Endodermal cell (in vitro differentiated cells): ENCODE data around the gene DNAJC6. TPM values are rescaled to one million over a fixed set of nuclear protein-coding genes. Genes with fewer than 3 reads are reported as not detected.

Experiments used
- DNase-seq: peaks from one replicate; pipeline ENCODE4 v3.0.0-alpha.2; 2017
- H3K27ac ChIP-seq: 2 replicates; pipeline ENCODE4 v1.5.1; 2013; ENCODE audit warnings: mild to moderate bottlenecking, low read depth, low read length, moderate library complexity
- H3K27me3 ChIP-seq: 2 replicates; pipeline ENCODE4 v1.6.1; 2013; ENCODE audit warnings: mild to moderate bottlenecking, low read length, moderate library complexity; ENCODE audit not compliant: insufficient read depth, control insufficient read depth, poor library complexity, severe bottlenecking
- H3K36me3 ChIP-seq: 2 replicates; pipeline ENCODE4 v1.7.0; 2013; ENCODE audit warnings: mild to moderate bottlenecking, low read length, moderate library complexity; ENCODE audit not compliant: control insufficient read depth, insufficient read depth
- H3K4me1 ChIP-seq: one replicate; pipeline ENCODE4 v1.7.0; 2013; ENCODE audit warnings: low read length; ENCODE audit not compliant: control insufficient read depth, insufficient read depth
- H3K4me3 ChIP-seq: 2 replicates; pipeline ENCODE4 v1.5.1; 2013; ENCODE audit warnings: mild to moderate bottlenecking, low read length, moderate library complexity
- H3K9ac ChIP-seq: 2 replicates; pipeline ENCODE4 v1.6.1; 2013; ENCODE audit warnings: mild to moderate bottlenecking, low read length, moderate library complexity; ENCODE audit not compliant: poor library complexity, severe bottlenecking; ENCODE audit errors: extremely low read depth
- H3K9me3 ChIP-seq: 2 replicates; pipeline ENCODE4 v1.6.1; 2013; ENCODE audit warnings: mild to moderate bottlenecking, low read length, moderate library complexity; ENCODE audit not compliant: control insufficient read depth
- H3K27ac Mint-ChIP-seq: 2 replicates; pipeline ENCODE4 v1.8.0; 2020; ENCODE audit warnings: mixed read lengths
- H3K27me3 Mint-ChIP-seq: 2 replicates; pipeline ENCODE4 v1.8.0; 2021; ENCODE audit warnings: mild to moderate bottlenecking, mixed read lengths; ENCODE audit not compliant: insufficient read depth
- H3K36me3 Mint-ChIP-seq: 2 replicates; pipeline ENCODE4 v1.8.0; 2020; ENCODE audit warnings: low read depth, mixed read lengths
- H3K4me1 Mint-ChIP-seq: 2 replicates; pipeline ENCODE4 v1.8.0; 2020; ENCODE audit warnings: mixed read lengths
- H3K4me3 Mint-ChIP-seq: 2 replicates; pipeline ENCODE4 v1.8.0; 2020; ENCODE audit warnings: mild to moderate bottlenecking, moderate library complexity, mixed read lengths
- H3K9me3 Mint-ChIP-seq: 2 replicates; pipeline ENCODE4 v1.8.0; 2020; ENCODE audit warnings: mild to moderate bottlenecking, mixed read lengths
- WGBS, 2 experiments: methylation state at CpG; one replicate each; pipeline versions ENCODE4 v1.1.5 to v1.1.7; 2013; ENCODE audit warnings: missing lambda C conversion rate in 2 of 2, mixed read lengths in 1 of 2; ENCODE audit not compliant: insufficient coverage in 1 of 2, insufficient read length in 1 of 2; 5-methylcytosine and 5-hydroxymethylcytosine counted together
- total RNA-seq, 2 donors: library from RNA; stranded (reverse); fragmentation: NEBNext Ultra II Directional in 1 of 2; extraction: Animal tissue kit (Norgen Biotek cat#: 25700) in 1 of 2; gene quantifications; 2 replicates in 1 of 2; 3 replicates in 1 of 2; pipeline ENCODE4 v1.2.1, GENCODE V29; 2021
- TF ChIP-seq, protein P1 (sequence below): fragments of 200-600 bp; sonication (generic); conservative IDR thresholded peaks from 2 replicates; pipeline ENCODE4 v1.5.0; 2021; ENCODE audit warnings: antibody characterized with exemption, mild to moderate bottlenecking

Gene DNAJC6
- total RNA-seq, 2 donors from 2014 or later: 17.4 to 33.9 TPM

GRCh38 chr1:65263286-65263685 lies 46.1 kb upstream of the DNAJC6 start:
- TF ChIP-seq, protein P1, sequence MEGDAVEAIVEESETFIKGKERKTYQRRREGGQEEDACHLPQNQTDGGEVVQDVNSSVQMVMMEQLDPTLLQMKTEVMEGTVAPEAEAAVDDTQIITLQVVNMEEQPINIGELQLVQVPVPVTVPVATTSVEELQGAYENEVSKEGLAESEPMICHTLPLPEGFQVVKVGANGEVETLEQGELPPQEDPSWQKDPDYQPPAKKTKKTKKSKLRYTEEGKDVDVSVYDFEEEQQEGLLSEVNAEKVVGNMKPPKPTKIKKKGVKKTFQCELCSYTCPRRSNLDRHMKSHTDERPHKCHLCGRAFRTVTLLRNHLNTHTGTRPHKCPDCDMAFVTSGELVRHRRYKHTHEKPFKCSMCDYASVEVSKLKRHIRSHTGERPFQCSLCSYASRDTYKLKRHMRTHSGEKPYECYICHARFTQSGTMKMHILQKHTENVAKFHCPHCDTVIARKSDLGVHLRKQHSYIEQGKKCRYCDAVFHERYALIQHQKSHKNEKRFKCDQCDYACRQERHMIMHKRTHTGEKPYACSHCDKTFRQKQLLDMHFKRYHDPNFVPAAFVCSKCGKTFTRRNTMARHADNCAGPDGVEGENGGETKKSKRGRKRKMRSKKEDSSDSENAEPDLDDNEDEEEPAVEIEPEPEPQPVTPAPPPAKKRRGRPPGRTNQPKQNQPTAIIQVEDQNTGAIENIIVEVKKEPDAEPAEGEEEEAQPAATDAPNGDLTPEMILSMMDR: no peak
- Histone ChIP-seq H3K9me3 (no peaks in the 10 kb centered on the region), H3K27ac (no peak overlapping the region), H3K27me3 (no peaks in the 10 kb centered on the region), H3K9ac (no peak overlapping the region), H3K4me1 (peaks cover 5% of the 10 kb centered on the region), H3K4me3 (no peak overlapping the region), H3K36me3 (peaks cover 4% of the 10 kb centered on the region)
- Mint-ChIP-seq H3K27me3 (peaks cover 8% of the 10 kb centered on the region), H3K4me3 (no peak overlapping the region), H3K4me1 (peaks cover 17% of the 10 kb centered on the region), H3K36me3 (no peaks in the 10 kb centered on the region), H3K27ac (no peak overlapping the region), H3K9me3 (no peaks in the 10 kb centered on the region)
- WGBS, 2 experiments: 100% methylated on average over 1 of the region's 1 CpG; no CpG with 5 or more reads in 1 of the 2 experiments
- DNase-seq: no peak

- TF ChIP-seq, protein P1: no peak
- Histone ChIP-seq H3K27me3 (no peaks in the 10 kb centered on the region), H3K9ac (no peak overlapping the region), H3K4me1 (peaks cover 5% of the 10 kb centered on the region), H3K36me3 (peaks cover 4% of the 10 kb centered on the region), H3K4me3 (peak overlapping the region; percentile 79), H3K9me3 (no peaks in the 10 kb centered on the region), H3K27ac (no peak overlapping the region)
- DNase-seq: peak; percentile 88
- no peaks in the 10 kb centered on the region for H3K9me3 Mint-ChIP-seq
- peak overlapping the region; percentile 49 for H3K4me3 Mint-ChIP-seq
- H3K27ac Mint-ChIP-seq: no peak overlapping the region
- H3K27me3 Mint-ChIP-seq: peaks cover 8% of the 10 kb centered on the region
- H3K36me3 Mint-ChIP-seq: no peaks in the 10 kb centered on the region
- H3K4me1 Mint-ChIP-seq: peaks cover 17% of the 10 kb centered on the region
- WGBS, 2 experiments: 6 to 18% methylated on average over 13 to 15 of the region's 15 CpGs
These were observed 45.0 kb upstream of the DNAJC6 start for GRCh38 chr1:65264197-65264929.

GRCh38 chr1:65265296-65265650 lies 44.1 kb upstream of the DNAJC6 start:
- Histone ChIP-seq H3K4me3 (peak overlapping the region; percentile 79), H3K9ac (peak overlapping the region; percentile 67), H3K4me1 (peaks cover 5% of the 10 kb centered on the region), H3K27ac (no peak overlapping the region), H3K27me3 (no peaks in the 10 kb centered on the region), H3K36me3 (no peaks in the 10 kb centered on the region), H3K9me3 (no peaks in the 10 kb centered on the region)
- TF ChIP-seq, protein P1: no peak
- Mint-ChIP-seq H3K4me3 (peak overlapping the region; percentile 49), H3K36me3 (no peaks in the 10 kb centered on the region), H3K9me3 (no peaks in the 10 kb centered on the region), H3K27ac (no peak overlapping the region), H3K27me3 (peaks cover 8% of the 10 kb centered on the region), H3K4me1 (peaks cover 17% of the 10 kb centered on the region)
- WGBS, 2 experiments: 1 to 14% methylated on average over 3 to 7 of the region's 7 CpGs
- peak; percentile 56 for DNase-seq
